HG03045 (cell line): Measurements from ENCODE around the gene SYNDIG1.

ENCODE experiments used
- ATAC-seq: cut with Tn5 transposase; IDR thresholded peaks from one replicate; pipeline ENCODE4 v1.9.1; 2021; ENCODE audit warnings: mild to moderate bottlenecking, moderate library complexity; ENCODE audit not compliant: unreplicated experiment

Gene SYNDIG1

GRCh38 chr20:24669701-24670100 is 200.3 kb downstream of the SYNDIG1 start:
- no peak for ATAC-seq

GRCh38 chr20:24670341-24670872 is 201.0 kb downstream of the SYNDIG1 start:
- no peak for ATAC-seq

- ATAC-seq = no peak
These were observed 201.6 kb downstream of the SYNDIG1 start for GRCh38 chr20:24670981-24671380.

GRCh38 chr20:24672181-24672880 is 202.9 kb downstream of the SYNDIG1 start:
- ATAC-seq = no peak

- no peak for ATAC-seq
These were observed 203.7 kb downstream of the SYNDIG1 start for GRCh38 chr20:24672886-24673677.

- ATAC-seq = no peak
These were observed 204.5 kb downstream of the SYNDIG1 start for GRCh38 chr20:24673678-24674570.

- no peak for ATAC-seq
These were observed 205.6 kb downstream of the SYNDIG1 start for GRCh38 chr20:24674921-24675605.

- no peak for ATAC-seq
These were observed 206.4 kb downstream of the SYNDIG1 start for GRCh38 chr20:24675651-24676352.

GRCh38 chr20:24676353-24676977 is 207.0 kb downstream of the SYNDIG1 start:
- no peak for ATAC-seq

- no peak for ATAC-seq
These were observed 207.5 kb downstream of the SYNDIG1 start for GRCh38 chr20:24676978-24677370.

GRCh38 chr20:24677626-24678315 is 208.3 kb downstream of the SYNDIG1 start:
- no peak for ATAC-seq

- no peak for ATAC-seq
These were observed 209.1 kb downstream of the SYNDIG1 start for GRCh38 chr20:24678351-24679106.

- no peak for ATAC-seq
These were observed 210.1 kb downstream of the SYNDIG1 start for GRCh38 chr20:24679448-24680047.

GRCh38 chr20:24681634-24682495 is 212.4 kb downstream of the SYNDIG1 start:
- no peak for ATAC-seq

GRCh38 chr20:24682496-24682985 is 213.1 kb downstream of the SYNDIG1 start:
- no peak for ATAC-seq

GRCh38 chr20:24683676-24684075 is 214.2 kb downstream of the SYNDIG1 start:
- no peak for ATAC-seq
